Mucosa of stomach (tissue), 1 donor: Measurements from ENCODE around the gene TMPRSS13.

Experiments used
- H3K27me3 ChIP-seq: one replicate; pipeline ENCODE4 v1.7.0; 2013; ENCODE audit warnings: mild to moderate bottlenecking, low read length; ENCODE audit not compliant: control insufficient read depth, insufficient read depth
- H3K36me3 ChIP-seq: one replicate; pipeline ENCODE4 v1.7.0; 2013; ENCODE audit warnings: low read length; ENCODE audit not compliant: control insufficient read depth, insufficient read depth
- H3K4me1 ChIP-seq: one replicate; pipeline ENCODE4 v1.7.0; 2013; ENCODE audit warnings: mild to moderate bottlenecking, low read length; ENCODE audit not compliant: control insufficient read depth, insufficient read depth
- H3K4me3 ChIP-seq: one replicate; pipeline ENCODE4 v1.7.0; 2013; ENCODE audit warnings: low read length
- H3K9ac ChIP-seq: one replicate; pipeline ENCODE4 v1.7.0; 2013; ENCODE audit warnings: mild to moderate bottlenecking, low read length, moderate library complexity
- H3K9me3 ChIP-seq: one replicate; pipeline ENCODE4 v1.7.0; 2013; ENCODE audit warnings: mild to moderate bottlenecking, low read length, moderate library complexity; ENCODE audit not compliant: control insufficient read depth
- donor health status: Pancreatic carcinoma.

The TMPRSS13 gene

DNA sequence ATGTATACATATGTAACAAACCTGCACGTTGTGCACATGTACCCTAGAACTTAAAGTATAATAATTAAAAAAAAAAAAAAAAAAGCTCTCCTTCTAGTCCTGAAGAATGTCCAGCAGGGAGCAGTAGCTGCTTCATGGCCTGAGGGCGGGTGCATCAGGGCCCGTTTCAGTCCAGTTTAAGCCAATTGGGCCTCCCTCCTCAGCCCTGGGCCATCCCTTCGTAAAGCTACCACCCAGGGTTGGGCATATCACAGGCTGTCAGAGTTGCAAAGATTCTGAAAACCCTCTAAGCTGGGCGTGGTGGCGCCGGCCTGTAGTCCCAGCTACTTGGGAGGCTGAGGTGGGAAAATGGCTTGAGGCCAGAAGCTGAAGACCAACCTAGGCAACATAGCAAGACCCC, 5.4 kb downstream of the TMPRSS13 start:
- Histone ChIP-seq H3K4me3 (no peak overlapping the region), H3K9ac (no peak overlapping the region), H3K27me3 (peaks cover 11% of the 10 kb centered on the region), H3K4me1 (no peaks in the 10 kb centered on the region), H3K36me3 (no peaks in the 10 kb centered on the region), H3K9me3 (no peaks in the 10 kb centered on the region)

DNA sequence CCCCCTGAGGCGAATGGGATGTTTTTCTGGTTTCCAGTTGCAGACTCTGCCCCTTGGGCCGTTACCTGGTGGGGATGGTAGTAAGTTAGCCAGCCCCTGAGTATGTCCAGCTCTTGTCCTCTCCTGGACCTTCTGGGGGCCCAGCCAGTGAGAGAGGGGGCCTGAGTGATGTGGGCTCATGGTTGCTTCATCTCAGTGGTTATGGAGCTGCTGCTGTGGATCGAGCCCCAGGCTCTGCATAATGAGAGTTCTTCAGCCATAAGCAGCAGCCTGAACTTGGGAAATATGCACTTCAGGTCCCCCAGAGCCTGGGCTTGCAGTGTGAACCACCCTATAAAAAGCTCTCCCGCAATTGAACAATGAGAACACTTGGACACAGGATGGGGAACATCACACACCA, 5.9 kb downstream of the TMPRSS13 start:
- no peak overlapping the region for H3K9ac ChIP-seq
- H3K36me3 ChIP-seq, result no peaks in the 10 kb centered on the region
- no peak overlapping the region for H3K4me3 ChIP-seq
- no peaks in the 10 kb centered on the region for H3K4me1 ChIP-seq
- H3K27me3 ChIP-seq, result peaks cover 9% of the 10 kb centered on the region
- H3K9me3 ChIP-seq, result no peaks in the 10 kb centered on the region

DNA sequence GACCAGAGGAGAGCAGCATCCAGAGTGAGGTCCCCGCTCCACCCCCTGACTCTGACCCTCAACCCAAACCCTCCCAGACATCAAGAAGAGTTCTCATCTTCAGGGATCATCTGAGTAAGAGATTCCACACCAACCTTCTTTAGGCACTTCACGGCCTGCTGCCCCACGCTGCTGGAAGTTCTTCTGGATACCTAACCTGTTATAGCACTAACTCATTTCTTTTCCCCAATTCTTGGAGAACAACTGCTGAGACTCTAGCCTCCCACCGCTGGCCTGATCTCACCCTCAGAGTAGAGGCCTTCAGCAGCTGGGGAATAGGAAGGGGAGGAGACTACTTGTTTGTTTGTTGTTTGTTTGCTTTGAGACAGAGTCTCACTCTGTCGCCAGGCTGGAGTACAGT, 7.3 kb downstream of the TMPRSS13 start:
- no peaks in the 10 kb centered on the region for H3K36me3 ChIP-seq

DNA sequence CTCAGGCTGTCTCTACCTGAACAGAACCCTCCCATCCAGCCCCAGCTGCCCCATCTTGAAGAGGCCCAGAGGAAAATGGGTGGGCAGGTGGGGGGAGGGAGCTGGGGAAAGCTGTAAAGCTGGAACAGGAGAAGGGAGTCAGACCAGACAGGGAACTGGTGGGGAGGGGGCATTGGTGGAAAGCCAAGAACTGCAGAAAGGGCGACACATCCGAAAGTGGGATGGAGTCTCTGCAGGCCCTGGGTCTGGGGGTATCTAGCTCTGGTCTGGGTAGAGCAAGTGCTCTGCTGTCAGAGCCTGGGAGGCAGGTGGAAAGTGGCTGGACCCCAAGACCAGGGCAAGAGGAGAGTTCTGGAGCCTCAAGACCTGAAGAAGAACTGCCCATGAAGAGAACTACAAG, 7.7 kb downstream of the TMPRSS13 start:
- H3K9ac ChIP-seq, result no peak overlapping the region
- no peaks in the 10 kb centered on the region for H3K36me3 ChIP-seq
- H3K9me3 ChIP-seq, result no peaks in the 10 kb centered on the region
- no peaks in the 10 kb centered on the region for H3K4me1 ChIP-seq
- no peak overlapping the region for H3K4me3 ChIP-seq
- H3K27me3 ChIP-seq, result peaks cover 9% of the 10 kb centered on the region

More for the DNA sequence above, 7.3 kb downstream of the TMPRSS13 start:
- Histone ChIP-seq H3K9me3 (no peaks in the 10 kb centered on the region), H3K27me3 (peaks cover 9% of the 10 kb centered on the region), H3K4me1 (no peaks in the 10 kb centered on the region), H3K4me3 (no peak overlapping the region), H3K9ac (no peak overlapping the region)

DNA sequence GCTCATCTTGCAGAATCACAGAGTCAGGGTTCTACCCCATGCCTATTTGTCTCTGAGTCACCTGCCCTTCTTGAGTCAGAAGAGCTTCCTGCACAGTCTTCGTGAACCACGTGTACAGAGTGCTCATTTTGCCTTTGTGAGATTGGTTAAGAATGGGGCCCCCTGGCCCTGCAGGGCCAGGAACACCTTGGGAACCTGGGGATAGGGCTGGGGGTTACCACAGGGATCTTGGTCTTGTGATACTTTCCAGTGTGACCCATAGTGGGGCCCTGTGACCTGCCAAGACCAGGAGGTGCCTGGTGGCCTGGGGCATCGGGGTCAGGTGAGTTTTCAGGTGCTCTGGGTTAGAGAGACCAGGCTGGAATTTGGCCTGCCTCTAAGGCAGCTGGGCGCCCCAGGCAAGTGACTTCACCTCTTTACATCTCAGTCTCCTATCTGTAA, 9.4 kb downstream of the TMPRSS13 start:
- Histone ChIP-seq H3K36me3 (no peaks in the 10 kb centered on the region), H3K9me3 (no peaks in the 10 kb centered on the region), H3K27me3 (peaks cover 9% of the 10 kb centered on the region), H3K4me3 (no peak overlapping the region), H3K9ac (no peak overlapping the region), H3K4me1 (no peaks in the 10 kb centered on the region)

DNA sequence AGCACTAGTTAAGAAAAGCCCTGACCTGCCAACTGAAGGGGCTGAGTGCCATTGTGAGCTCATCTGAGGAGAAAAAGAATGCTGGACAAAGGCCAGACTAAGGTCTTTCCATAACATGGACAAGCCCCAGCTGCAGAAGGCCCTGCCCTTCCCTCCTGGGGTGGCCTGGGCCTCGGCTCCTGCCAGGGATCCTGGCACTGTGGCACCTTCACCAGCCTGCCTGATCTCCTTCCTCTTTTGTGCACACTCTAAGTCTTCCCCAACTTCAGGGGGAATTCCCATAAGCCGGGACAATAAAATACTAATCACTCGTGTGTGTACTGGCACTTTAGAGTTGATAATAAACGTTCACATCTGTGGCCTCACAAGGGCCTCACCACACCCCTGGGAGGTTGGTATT, 9.9 kb downstream of the TMPRSS13 start:
- no peaks in the 10 kb centered on the region for H3K9me3 ChIP-seq
- H3K4me1 ChIP-seq, result no peaks in the 10 kb centered on the region
- H3K27me3 ChIP-seq, result peaks cover 9% of the 10 kb centered on the region
- H3K36me3 ChIP-seq, result no peaks in the 10 kb centered on the region
- H3K9ac ChIP-seq, result no peak overlapping the region
- H3K4me3 ChIP-seq, result no peak overlapping the region

DNA sequence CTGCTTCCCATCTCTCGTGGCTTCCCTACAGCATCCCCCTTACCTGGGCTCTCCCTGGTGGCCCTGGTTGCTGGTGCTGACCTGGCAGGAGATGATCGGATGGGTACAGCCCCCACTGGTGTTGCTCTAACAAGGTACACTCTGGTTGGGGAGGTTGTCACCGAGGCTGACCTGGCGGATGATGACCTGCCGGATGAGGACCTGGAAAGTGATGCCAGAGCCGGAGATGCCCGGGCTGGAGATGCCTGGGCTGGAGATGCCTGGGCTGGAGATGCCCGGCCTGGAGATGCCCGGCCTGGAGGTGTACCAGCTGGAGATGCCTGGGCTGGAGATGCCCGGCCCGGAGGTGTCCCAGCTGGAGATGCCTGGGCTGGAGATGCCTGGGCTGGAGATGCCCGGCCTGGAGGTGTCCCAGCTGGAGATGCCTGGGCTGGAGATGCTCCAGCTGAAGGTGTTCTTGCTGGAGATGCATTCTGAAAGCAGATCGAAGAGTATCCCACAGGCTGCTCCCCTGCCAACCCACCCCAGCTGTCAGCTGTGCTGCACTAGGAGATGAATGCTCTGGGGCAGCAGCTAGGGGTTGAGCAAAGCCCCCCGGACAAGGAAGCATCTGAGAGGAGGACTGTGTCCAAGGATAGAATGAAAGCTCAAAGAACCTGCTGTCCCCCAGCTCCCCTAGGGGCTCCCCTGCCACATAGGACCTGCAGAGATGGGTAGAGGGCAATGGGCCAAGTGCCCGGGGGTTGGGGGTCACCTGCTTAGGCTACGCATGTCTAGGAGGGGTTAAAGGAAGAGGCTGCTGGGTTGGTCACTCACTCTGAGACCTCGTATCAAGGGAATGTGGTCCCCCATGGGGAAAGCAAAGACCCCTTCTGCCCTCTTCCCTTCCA, 10.6 kb downstream of the TMPRSS13 start:
- Histone ChIP-seq H3K9ac (no peak overlapping the region), H3K4me3 (no peak overlapping the region), H3K27me3 (peaks cover 9% of the 10 kb centered on the region), H3K36me3 (no peaks in the 10 kb centered on the region), H3K4me1 (no peaks in the 10 kb centered on the region), H3K9me3 (no peaks in the 10 kb centered on the region)

DNA sequence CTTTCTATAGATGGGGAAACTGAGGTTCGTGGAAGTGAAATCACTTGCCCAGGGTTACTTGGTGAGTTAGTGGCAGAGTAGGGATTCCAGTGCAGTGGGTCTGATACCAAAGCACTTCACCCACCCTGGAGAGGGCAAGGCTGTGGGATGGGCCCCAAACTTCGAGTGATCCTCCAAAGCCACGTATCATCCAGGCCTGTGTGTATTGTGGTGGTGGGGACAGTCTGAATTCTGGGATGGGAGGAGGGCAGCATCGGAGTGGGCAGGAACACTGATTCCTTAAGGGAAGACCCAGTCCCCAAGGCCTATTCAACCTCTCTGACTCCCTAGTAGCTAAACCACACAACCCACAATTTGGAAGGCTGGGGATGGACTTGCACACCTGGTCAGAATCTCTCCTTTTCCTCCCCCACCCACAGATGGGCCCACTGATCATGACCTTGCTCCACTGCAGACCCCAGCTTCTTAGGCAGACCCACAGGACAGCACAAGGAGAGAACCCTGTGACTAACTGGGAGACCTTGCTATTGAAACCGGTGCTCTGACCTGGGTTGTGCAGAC, 11.5 kb downstream of the TMPRSS13 start:
- no peaks in the 10 kb centered on the region for H3K36me3 ChIP-seq
- H3K4me1 ChIP-seq, result no peaks in the 10 kb centered on the region
- H3K4me3 ChIP-seq, result no peak overlapping the region
- H3K9me3 ChIP-seq, result no peaks in the 10 kb centered on the region
- peaks cover 9% of the 10 kb centered on the region for H3K27me3 ChIP-seq
- H3K9ac ChIP-seq, result no peak overlapping the region

DNA sequence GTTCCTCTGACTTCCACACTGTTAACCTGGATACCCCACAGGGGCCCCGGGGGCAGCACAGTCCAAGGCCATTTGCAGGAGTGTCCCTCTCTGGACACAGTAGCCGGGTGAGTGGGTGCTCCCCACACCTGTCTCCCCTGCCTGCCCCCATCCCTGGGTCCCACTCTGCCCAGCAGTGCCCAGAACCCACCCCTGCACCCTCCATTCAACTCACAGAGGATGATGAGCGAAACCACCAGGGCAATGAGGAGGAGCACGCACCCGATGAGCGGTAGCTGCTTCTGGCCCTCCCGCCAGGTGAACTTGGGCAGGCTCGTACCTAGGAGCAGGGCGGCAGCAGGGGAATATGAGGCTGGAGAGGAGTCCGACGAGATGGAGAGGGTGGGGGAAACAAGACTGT, 12.2 kb downstream of the TMPRSS13 start:
- H3K27me3 ChIP-seq, result peaks cover 9% of the 10 kb centered on the region
- H3K4me1 ChIP-seq, result no peaks in the 10 kb centered on the region
- no peak overlapping the region for H3K9ac ChIP-seq
- no peak overlapping the region for H3K4me3 ChIP-seq
- H3K9me3 ChIP-seq, result no peaks in the 10 kb centered on the region
- H3K36me3 ChIP-seq, result no peaks in the 10 kb centered on the region

DNA sequence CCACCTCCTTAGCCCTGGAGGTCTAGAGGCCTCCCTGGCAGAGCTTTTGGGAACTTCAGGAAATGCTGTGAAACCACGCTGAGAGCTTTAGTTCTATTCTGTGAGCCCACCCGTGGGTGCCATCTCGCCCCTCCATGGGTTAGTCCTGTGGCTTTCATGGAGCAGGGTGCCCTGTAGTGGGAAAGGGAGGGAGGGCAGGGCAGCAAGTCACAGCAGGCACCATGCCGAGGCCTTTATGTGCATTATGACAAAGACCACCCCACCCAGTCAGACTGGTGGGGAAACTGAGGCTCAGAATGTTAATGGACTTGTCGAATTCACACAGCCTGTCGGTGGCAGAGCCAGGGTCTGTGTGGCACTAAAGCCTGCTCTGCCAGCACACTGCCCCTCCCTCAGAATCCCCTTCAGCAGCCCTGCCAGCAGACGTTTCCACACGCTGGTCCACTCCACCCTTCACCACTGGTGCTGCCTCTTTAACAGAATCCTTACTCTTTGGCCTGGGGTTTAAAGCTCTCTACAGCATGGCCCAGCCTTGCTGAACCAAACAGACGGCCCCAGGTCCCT, 13.4 kb downstream of the TMPRSS13 start:
- H3K4me1 ChIP-seq, result no peaks in the 10 kb centered on the region
- H3K27me3 ChIP-seq, result peaks cover 3% of the 10 kb centered on the region
- no peak overlapping the region for H3K9ac ChIP-seq
- no peaks in the 10 kb centered on the region for H3K36me3 ChIP-seq
- no peak overlapping the region for H3K4me3 ChIP-seq
- H3K9me3 ChIP-seq, result no peaks in the 10 kb centered on the region

DNA sequence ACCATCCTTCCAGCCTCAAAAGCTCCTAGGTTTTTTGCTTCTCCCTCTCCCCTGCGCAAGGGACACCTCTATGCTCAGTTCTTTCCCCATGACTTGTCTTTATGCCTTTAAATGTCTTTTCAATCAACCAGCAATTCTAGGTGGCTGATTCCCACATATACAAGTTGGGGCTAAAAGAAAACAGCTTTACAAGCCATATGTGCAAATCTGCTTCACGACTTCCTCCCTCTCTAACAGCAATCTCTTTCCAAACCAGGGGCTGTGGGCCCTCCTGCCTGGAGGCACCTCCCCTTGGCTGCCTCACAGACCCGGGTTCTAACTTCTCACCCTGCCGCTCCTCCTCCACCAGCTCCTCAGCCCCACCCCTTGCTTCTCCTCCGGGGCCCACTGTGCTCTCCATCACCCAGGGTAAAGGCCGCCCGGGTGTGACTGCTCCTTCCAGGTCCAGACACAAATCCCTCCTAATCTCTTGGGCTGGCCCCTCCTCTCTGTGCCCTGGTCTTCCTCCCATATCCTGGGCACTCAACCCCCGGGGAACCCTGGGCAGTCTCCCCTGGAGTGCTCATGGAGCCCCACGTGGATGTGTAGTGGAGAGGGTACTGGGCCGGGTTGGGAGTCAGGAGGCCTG, 14.1 kb downstream of the TMPRSS13 start:
- peaks cover 3% of the 10 kb centered on the region for H3K27me3 ChIP-seq
- H3K9me3 ChIP-seq, result no peaks in the 10 kb centered on the region
- H3K36me3 ChIP-seq, result no peaks in the 10 kb centered on the region
- no peaks in the 10 kb centered on the region for H3K4me1 ChIP-seq
- H3K4me3 ChIP-seq, result no peak overlapping the region
- H3K9ac ChIP-seq, result no peak overlapping the region

DNA sequence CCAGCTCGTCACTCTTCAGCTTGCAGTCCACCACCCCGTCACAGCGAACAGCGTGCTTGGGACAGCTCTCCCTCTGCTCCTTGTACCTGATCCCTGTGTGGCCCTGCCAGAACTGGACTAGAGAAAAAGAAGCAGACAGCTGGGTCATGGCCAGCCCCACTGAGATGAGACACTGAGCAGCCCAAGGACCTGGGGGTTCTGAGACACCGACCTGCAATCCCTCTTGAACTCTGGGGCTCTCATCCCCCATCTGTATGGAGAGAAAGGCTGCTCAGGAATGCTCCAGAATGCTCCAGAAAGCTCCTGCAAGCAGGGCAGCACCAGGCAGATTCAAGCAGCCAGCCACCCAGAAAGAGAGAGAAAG, 14.8 kb downstream of the TMPRSS13 start:
- Histone ChIP-seq H3K27me3 (peaks cover 1% of the 10 kb centered on the region), H3K4me1 (no peaks in the 10 kb centered on the region), H3K9me3 (no peaks in the 10 kb centered on the region), H3K9ac (no peak overlapping the region), H3K36me3 (no peaks in the 10 kb centered on the region), H3K4me3 (no peak overlapping the region)
